ENCODE data around the gene RNF146.
"Not testable (repeated sequence)": the region's sequence is repeated elsewhere in the genome, so short reads cannot be mapped to it uniquely, and the experiment has no call there.

The RNF146 gene

DNA sequence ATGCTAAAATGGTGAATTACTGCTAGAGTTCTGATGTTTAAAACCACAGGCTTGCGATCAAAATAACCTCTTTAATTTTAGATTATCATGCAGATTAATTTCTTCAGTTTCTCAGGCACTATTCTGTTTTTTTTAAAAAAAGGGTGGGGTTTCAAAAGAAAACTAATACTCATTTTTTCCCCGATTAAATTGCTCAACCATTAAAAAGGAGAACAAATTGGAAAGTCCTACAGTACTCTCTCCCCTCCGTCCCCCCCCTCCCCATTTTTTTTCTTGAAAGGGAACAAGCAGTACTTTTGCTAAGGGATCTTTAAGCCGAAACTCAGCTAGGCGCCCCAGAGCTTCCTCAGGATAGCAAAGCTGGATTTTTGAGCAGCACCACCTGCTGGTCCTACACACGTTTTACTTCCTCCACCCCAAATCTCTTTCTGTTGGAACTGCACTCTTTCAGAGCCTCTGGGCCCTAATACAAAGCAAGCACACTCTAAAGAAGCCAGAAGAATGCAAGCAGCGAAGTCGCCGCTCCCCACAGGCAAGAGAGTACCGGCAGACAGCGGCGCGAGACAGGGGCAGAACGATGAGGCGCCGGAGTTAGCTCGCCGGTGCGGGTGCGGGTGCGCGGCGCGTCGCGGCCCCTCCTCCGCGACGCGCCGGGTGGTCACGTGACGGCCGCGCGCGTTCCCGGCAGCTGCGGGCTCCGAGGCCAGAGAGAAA is at the start of gene RNF146:
Gene RNF146, plus strand, starts transcription at position 687 of the 714 bp plus-strand sequence. CDS start 13,475 bp downstream, outside the sequence.
- DNase-seq, result peak; percentile 90

DNA sequence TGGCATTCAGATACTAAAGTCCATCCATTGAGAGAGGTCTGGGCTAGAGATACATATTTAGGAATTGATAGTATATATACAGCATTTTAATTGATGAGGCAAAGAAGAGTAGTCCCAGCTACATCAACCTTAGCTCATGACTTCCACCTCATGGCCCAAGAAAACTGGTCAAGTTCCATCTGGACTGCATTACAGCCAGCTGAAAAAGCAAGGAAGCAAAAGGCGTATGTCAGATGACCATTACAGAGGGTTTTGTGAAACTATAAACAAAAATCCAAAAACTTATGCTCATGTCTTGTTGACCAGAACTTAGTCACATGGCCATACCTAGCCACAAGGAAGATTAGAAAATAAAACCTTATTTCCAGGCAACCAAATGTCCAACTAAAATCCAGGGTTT is 46.8 kb upstream of the RNF146 start:
- DNase-seq, result no peak

GRCh38 chr6:127221201-127221600 is 45.5 kb upstream of the RNF146 start:
- no peak for DNase-seq

DNA sequence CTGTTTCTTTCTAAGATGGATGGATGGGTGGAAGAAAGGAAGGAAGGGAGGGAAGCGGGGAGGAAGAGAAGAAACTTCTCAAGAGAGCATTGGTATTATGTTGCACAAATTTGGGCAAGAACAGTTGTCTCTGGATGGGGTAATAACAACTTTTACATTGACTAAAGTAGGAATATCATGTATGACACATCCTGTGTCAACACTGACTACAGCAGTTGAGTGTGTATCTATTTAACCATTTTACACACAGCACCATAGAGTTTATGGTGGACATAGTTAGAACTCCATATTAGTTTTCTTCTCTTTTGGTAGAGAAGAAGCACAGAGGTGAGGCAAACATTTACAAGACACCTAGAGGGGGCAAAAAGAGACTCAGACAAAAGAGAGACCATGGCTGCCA is 44.2 kb upstream of the RNF146 start:
- no peak for DNase-seq

- no peak for DNase-seq
These were observed 41.2 kb upstream of the RNF146 start for GRCh38 chr6:127225497-127225896.

DNA sequence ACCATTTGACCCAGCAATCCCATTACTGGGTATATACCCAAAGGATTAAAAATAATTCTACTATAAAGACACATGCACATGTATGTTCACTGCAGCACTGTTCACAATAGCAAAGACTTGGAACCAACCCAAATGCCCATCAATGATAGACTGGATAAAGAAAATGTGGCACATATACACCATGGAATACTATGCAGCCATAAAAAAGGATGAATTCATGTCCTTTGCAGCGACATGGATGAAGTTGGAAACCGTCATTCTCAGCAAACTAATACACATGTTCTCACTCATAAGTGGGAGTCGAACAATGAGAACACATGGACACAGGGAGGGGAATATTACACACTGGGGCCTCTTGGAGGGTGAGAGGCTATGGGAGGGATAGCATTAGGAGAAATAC is 32.8 kb upstream of the RNF146 start:
- not testable (repeated sequence) for DNase-seq

DNA sequence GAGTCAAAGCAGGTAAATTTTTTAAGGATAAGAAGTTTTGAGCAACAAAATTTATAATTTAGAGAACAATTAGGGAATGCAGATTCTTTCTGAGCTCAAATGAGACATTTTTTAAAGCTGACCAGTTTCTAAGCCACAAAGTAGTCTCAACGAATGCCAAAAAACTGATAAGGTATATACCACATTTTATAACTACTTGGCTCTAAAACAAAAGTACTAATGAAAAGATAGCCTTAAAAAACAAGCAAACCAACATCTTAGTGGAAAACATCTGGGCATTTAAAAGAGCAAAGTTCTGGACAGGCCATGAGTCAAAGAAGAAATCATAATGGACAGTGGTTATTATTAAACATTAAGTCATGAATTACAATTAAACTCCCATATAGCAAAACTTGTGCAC is 23.2 kb upstream of the RNF146 start:
- DNase-seq, result no peak

DNA sequence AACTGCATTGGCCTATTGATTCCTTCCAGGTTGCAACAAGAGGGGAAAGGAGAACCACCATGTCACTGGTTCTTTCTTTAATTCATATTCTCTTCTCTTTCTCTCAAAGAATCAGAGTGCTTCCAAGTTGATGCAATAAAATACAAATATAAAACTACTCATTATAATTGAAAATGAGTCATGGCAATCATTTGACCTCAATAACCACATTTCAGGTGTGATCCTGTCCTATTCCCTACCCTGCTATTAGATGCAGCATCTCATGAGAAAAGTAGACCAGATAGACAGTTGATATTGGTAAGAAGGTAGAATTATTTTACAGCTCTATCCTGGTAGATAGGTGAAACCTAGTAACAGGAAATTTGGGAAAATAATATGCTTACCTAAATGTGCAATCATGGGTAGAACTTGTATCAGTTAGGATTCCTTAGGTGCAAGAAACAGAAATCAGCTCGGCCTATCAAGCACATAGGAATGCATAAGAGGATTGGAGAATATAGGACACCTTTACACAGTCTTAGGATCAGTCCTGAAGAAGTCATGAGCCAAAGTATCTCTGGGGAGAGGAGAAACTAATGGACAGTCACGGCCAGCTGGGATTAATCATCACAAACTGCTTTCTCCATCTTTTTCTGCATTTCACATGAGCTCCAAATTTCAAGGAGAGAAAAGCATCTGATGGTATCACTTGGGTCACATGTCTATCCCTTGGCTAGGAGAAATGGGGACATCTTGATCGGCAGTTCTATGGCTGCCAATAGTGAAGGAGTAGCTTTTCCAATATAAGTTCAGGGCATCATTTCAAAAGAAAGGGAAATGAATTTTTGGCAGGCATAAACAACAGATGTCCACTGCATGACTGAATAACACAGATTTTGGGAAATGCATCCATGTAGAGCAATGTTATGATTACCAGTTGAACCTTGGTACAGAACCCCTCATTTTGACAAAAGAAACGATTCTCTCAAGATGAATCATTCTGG is 19.3 kb upstream of the RNF146 start:
- DNase-seq, result no peak

- no peak for DNase-seq
These were observed 17.0 kb upstream of the RNF146 start for GRCh38 chr6:127249621-127250020.

GRCh38 chr6:127255286-127255685 is 11.4 kb upstream of the RNF146 start:
- no peak for DNase-seq

DNA sequence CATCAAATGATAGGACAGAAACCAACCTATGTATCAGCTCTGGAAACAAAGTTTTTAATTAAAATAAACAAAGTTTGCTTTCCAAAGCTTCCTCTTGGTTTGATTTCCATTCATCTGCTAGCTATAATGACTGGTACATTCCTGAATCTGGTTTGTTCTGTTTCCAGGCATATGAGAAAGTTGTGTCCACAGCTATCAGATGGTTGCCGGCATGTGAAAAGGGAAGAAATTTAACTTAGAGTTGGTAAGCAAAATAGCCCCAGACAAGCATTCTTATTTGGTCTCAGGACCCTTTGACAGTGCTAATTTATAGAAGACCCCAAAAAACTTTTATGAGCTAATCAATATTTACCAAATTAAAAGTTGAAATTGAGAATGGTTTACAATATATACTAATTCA is 3.8 kb upstream of the RNF146 start:
- DNase-seq, result no peak

GRCh38 chr6:127263481-127263880 is 3.2 kb upstream of the RNF146 start:
- DNase-seq, result no peak

DNA sequence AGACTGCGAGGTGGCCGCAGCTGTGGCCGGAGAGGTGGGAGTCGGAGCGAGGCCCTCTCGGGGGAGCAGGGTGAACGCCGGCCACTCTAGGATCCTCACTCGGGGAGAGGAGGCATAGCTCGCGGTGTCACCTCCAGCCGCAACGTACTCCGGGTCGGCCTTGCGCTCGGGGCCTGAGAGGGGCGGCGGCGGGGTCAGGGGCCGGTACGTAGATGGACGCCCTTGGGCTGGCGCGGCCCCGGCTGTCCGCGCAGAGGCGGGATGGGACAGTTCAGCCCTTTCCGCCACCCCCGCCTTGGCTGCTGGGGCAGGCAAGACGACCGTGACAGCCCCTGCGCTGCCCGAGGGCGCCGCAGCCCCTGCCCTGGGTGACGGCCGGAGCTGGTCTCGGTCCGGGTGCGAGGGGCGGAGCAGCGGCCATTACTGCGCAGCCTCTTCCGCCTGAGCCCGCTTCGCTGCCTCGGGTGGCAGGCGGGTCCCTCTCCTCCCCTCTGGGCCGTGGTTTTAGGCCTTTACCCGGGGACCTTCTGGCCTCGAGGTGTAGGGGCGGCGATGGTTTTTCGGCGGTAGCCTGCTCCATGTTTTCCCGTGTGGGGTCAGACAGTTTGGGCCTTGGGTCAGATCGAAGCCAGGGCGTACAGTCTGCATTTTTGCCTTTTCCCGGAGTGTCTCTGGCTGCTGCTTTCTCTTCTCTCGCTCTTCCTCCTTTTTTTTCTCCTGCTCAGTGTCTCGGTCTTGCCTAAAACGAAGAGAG is 405 bp downstream of the RNF146 start:
- peak; percentile 82 for DNase-seq

- no peak for DNase-seq
These were observed 1.3 kb downstream of the RNF146 start for GRCh38 chr6:127267646-127268625.

- no peak for DNase-seq
These were observed 5.9 kb downstream of the RNF146 start for GRCh38 chr6:127272576-127272975.

DNA sequence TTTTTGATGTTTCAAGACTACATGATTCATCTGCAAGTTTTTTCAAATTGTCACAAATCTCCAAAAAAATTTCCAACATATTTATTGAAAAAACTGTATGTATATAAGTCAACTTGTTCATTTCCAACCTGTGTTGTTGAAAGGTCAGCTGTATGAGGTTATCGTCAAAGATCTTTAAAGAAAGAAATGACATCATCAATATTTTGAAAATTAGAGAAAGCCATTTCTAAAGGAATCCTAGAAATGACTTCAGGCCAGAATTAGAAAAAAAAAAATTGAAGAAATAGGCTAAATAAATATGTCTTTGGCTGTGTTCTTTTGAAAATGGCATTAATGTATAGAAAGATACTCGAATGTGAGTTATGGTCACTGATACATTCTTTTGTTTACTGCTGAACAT is 6.8 kb downstream of the RNF146 start:
- no peak for DNase-seq

GRCh38 chr6:127276331-127276730 is 9.7 kb downstream of the RNF146 start:
- no peak for DNase-seq

GRCh38 chr6:127277878-127278843 is 11.5 kb downstream of the RNF146 start:
- DNase-seq, result no peak

GRCh38 chr6:127279815-127280214 is 13.2 kb downstream of the RNF146 start:
- DNase-seq, result no peak

DNA sequence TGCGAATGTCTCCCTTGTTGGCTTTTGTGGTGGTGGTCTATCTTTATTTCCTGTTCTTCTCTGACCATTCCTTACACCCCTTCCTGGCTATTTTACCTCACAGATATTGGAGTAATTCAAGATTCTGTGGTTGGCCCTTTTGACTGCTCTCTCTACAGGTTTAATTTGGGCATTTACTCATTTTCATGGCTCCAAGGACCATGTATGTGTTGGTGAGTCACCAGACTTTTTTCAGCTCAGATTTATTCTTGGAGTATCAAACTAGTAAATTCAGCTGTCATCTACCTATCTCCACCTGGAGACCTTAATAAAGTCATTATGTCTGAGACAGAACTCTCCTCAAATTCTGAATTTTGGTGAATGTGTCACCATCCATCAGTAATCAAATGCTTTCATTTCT is 15.5 kb downstream of the RNF146 start:
- DNase-seq, result no peak

DNA sequence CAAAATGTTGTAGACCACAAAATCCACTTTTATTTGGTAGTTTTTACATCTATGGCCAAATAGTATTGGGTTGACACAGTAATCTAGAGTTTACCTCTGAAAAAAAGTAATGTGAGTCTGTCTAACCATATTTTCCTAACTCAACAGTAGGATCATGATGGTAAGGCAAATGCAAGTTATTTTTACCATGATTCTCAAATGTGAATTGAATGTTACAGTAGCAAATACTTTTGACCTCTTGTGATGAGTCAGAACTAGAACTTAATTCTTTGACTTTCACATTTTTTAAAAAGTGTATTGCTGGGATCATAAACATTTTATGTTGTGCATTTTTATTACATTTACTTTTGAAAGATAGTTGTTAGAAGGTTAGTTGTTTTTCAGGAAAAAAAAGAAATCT is 22.0 kb downstream of the RNF146 start:
- no peak for DNase-seq

Data from activated effector memory CD4-positive, alpha-beta T cell treated with anti-CD3 and anti-CD28 coated beads, Interleukin-2, amount 50 U/mL, for 16 hours (primary cell).